Brain microvascular endothelial cell (primary cell): ENCODE results near the gene CHMP1B.

Source experiments
- DNase-seq: peaks from one replicate; pipeline ENCODE4 v3.0.0-alpha.2; 2020
- H3K27ac ChIP-seq: fragments of 250-450 bp; sonication (Bioruptor Pico); 2 replicates; pipeline ENCODE4 v1.5.1; 2020; ENCODE audit warnings: mild to moderate bottlenecking, moderate library complexity
- H3K27me3 ChIP-seq: fragments of 250-450 bp; sonication (Bioruptor Pico); replicated peaks from 2 replicates; pipeline ENCODE4 v1.5.1; 2020; ENCODE audit warnings: mild to moderate bottlenecking
- H3K36me3 ChIP-seq: fragments of 250-450 bp; sonication (Bioruptor Pico); replicated peaks from 2 replicates; pipeline ENCODE4 v1.5.1; 2020; ENCODE audit warnings: mild to moderate bottlenecking
- H3K4me3 ChIP-seq: 2 replicates; pipeline ENCODE4 v1.5.1; 2011; ENCODE audit warnings: low read depth, mild to moderate bottlenecking, control low read depth, low read length, moderate library complexity
- in situ Hi-C: cut with HindIII; loops from 2 replicates; pipeline ENCODE4 v1.10.0; 2017; ENCODE audit warnings: low sequenced_read_pairs, low pct_ligation_motif_present
- TF ChIP-seq, protein P1 (sequence below): IDR thresholded peaks from 2 replicates; pipeline ENCODE4 v1.5.1; 2011; ENCODE audit warnings: low read depth, mild to moderate bottlenecking, moderate library complexity, low read length, control low read depth, inconsistent platforms; ENCODE audit errors: missing control alignments

CHMP1B gene

DNA sequence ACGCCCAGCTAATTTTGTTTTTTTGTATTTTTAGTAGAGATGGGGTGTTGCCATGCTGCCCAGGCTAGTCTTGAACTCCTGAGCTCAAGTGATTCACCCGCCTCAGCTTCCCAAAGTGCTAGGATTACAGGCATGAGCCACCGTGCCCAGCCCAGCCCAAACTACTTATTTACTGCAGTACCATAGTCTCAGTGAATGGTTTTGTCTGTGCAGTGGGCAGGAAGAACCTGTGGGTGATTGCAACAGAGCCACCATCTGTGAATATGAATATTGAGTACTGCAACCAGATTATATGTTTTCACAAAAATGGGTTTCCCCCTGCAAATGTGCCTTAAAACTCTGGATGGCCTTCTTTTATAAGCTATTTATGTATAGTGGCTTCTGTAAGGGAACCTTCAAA, 47.9 kb downstream of the CHMP1B start:
- TF ChIP-seq, protein P1, sequence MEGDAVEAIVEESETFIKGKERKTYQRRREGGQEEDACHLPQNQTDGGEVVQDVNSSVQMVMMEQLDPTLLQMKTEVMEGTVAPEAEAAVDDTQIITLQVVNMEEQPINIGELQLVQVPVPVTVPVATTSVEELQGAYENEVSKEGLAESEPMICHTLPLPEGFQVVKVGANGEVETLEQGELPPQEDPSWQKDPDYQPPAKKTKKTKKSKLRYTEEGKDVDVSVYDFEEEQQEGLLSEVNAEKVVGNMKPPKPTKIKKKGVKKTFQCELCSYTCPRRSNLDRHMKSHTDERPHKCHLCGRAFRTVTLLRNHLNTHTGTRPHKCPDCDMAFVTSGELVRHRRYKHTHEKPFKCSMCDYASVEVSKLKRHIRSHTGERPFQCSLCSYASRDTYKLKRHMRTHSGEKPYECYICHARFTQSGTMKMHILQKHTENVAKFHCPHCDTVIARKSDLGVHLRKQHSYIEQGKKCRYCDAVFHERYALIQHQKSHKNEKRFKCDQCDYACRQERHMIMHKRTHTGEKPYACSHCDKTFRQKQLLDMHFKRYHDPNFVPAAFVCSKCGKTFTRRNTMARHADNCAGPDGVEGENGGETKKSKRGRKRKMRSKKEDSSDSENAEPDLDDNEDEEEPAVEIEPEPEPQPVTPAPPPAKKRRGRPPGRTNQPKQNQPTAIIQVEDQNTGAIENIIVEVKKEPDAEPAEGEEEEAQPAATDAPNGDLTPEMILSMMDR, result no peak
- Histone ChIP-seq H3K27ac (no peak overlapping the region), H3K27me3 (no peaks in the 10 kb centered on the region), H3K36me3 (peaks cover 6% of the 10 kb centered on the region), H3K4me3 (no peak overlapping the region)
- in situ Hi-C loops, result no loop called here
- DNase-seq, result no peak

DNA sequence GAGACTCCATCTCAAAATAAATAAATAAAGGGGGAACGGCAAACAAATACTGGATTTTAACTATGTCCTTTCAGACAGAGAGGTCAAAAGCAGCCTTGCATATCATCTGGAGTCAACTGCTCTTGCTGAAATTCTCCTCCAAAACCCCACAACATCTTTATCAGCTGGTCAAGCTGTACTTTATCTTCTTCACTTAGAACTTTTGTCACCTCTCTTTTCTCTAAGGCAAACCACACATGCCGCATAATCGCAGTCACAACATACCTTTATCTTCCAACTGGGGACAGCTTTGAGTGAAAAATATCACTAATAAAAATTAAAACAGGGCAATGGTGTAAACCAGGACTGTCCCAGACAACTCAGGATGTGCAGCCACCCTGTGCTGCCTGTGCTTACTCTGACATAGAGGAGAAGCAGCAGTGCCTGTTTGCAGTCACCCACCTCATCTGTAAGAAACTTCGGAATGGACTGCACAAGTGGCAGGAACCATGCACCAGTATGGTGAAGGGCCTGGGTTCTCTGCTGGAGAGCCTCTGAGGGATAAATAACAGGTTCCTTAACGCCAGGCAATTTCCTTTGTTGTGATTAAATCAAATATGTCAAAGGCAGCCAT, 50.7 kb downstream of the CHMP1B start:
- no peak overlapping the region for H3K27ac ChIP-seq
- no peak for DNase-seq
- no peaks in the 10 kb centered on the region for H3K27me3 ChIP-seq
- H3K36me3 ChIP-seq, result no peaks in the 10 kb centered on the region
- TF ChIP-seq, protein P1, result no peak
- in situ Hi-C loops, result no loop called here
- H3K4me3 ChIP-seq, result no peak overlapping the region

DNA sequence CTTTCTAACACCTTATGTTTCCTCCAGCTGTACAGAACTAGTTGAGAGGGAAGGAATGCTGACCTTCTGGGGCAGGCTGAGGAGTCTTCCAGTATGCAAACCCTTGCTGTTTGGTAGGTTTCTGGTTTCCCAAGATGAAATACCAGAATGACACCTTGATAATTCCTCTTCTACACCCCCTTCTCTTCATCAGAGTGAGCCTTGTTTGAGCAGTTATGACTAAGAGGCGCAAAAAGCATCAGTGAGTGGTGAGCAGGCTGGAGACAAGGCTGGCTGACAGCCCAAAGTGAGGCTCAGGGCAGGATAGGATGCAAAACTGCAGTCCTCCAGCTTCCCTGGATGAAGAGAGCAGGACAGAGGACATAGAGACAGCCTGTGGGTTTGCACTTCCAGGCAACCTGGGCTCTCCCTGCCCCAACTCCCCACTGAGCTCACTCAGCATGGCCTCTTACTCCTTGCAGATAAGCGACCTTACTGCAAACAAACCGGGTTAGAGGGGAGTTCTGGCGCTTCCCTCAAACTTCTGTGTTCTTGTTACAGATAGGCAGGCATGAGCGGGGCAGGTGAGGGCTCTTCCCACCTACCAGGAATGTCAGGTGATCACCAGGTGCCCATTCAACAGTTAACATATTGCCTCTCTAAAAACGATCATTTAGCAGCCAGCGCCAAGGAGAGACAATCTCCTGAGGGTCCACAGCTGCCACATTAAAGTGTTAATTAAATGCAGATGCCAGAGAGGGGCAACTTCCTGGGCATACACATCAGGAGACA, 51.5 kb downstream of the CHMP1B start:
- TF ChIP-seq, protein P1, result no peak
- no peaks in the 10 kb centered on the region for H3K27me3 ChIP-seq
- H3K36me3 ChIP-seq, result no peaks in the 10 kb centered on the region
- no peak overlapping the region for H3K27ac ChIP-seq
- in situ Hi-C loops, result no loop called here
- no peak overlapping the region for H3K4me3 ChIP-seq
- no peak for DNase-seq
